GM06990 (cell line): Measurements from ENCODE around the gene CEP104.
"Not testable (repeated sequence)": the region's sequence is repeated elsewhere in the genome, so short reads cannot be mapped to it uniquely, and the experiment has no call there.

ENCODE experiments used
- DNase-seq: peaks from one replicate; pipeline ENCODE4 v3.0.0-alpha.2; 2011; ENCODE audit not compliant: insufficient read length; ENCODE audit errors: extremely low read depth
- H3K27me3 ChIP-seq: replicated peaks from 2 replicates; pipeline ENCODE4 v1.6.0; 2011; ENCODE audit warnings: low read length; ENCODE audit not compliant: control insufficient read depth, insufficient read depth
- H3K36me3 ChIP-seq: 2 replicates; pipeline ENCODE4 v1.5.1; 2011; ENCODE audit warnings: low read length; ENCODE audit not compliant: control insufficient read depth, insufficient read depth
- H3K4me3 ChIP-seq: replicated peaks from 2 replicates; pipeline ENCODE4 v1.5.1; 2011; ENCODE audit warnings: low read depth, mild to moderate bottlenecking, control low read depth, low read length
- CTCF ChIP-seq: IDR thresholded peaks from 2 replicates; pipeline ENCODE4 v1.5.1; 2011; ENCODE audit warnings: low read length, control low read depth, mild to moderate bottlenecking, inconsistent platforms; ENCODE audit not compliant: insufficient read depth, poor library complexity, severe bottlenecking

Gene CEP104

GRCh38 chr1:3814065-3814464 lies 42.9 kb downstream of the CEP104 start:
- H3K36me3 ChIP-seq, result peaks cover 3% of the 10 kb centered on the region
- H3K4me3 ChIP-seq, result no peak overlapping the region
- no peak for TF ChIP-seq CTCF
- H3K27me3 ChIP-seq, result no peaks in the 10 kb centered on the region
- no peak for DNase-seq

- no peak overlapping the region for H3K4me3 ChIP-seq
- TF ChIP-seq CTCF, result no peak
- no peak for DNase-seq
Observed at GRCh38 chr1:3811595-3811911, 45.5 kb downstream of the CEP104 start.

GRCh38 chr1:3810149-3810761 lies 46.8 kb downstream of the CEP104 start:
- H3K36me3 ChIP-seq, DNase-seq: not testable (repeated sequence)

More at GRCh38 chr1:3811595-3811911, 45.5 kb downstream of the CEP104 start:
- peaks cover 3% of the 10 kb centered on the region for H3K36me3 ChIP-seq
- H3K27me3 ChIP-seq, result no peaks in the 10 kb centered on the region

GRCh38 chr1:3809680-3810079 lies 47.3 kb downstream of the CEP104 start:
- TF ChIP-seq CTCF, result no peak
- no peak overlapping the region for H3K4me3 ChIP-seq
- DNase-seq, result no peak
- H3K27me3 ChIP-seq, result no peaks in the 10 kb centered on the region
- H3K36me3 ChIP-seq, result no peaks in the 10 kb centered on the region; the same call in 1 of the 2 replicates

More at GRCh38 chr1:3810149-3810761, 46.8 kb downstream of the CEP104 start:
- not testable (repeated sequence) for H3K27me3 ChIP-seq, H3K4me3 ChIP-seq

GRCh38 chr1:3807769-3808168 lies 49.2 kb downstream of the CEP104 start:
- TF ChIP-seq CTCF, result no peak

GRCh38 chr1:3805038-3805437 lies 52.0 kb downstream of the CEP104 start:
- Histone ChIP-seq H3K36me3 (no peaks in the 10 kb centered on the region), H3K4me3 (no peak overlapping the region), H3K27me3 (no peaks in the 10 kb centered on the region)
- TF ChIP-seq CTCF, result no peak
- DNase-seq, result no peak

More at GRCh38 chr1:3807769-3808168, 49.2 kb downstream of the CEP104 start:
- Histone ChIP-seq H3K4me3 (no peak overlapping the region), H3K27me3 (no peaks in the 10 kb centered on the region), H3K36me3 (no peaks in the 10 kb centered on the region)
- DNase-seq, result no peak

- H3K36me3 ChIP-seq, H3K4me3 ChIP-seq, DNase-seq, H3K27me3 ChIP-seq: not testable (repeated sequence)
Observed at GRCh38 chr1:3804627-3804944, 52.4 kb downstream of the CEP104 start.
